Measurements from ENCODE around the gene FBP1.
"Not testable (repeated sequence)": the region's sequence is repeated elsewhere in the genome, so short reads cannot be mapped to it uniquely, and the experiment has no call there.

FBP1 gene

DNA sequence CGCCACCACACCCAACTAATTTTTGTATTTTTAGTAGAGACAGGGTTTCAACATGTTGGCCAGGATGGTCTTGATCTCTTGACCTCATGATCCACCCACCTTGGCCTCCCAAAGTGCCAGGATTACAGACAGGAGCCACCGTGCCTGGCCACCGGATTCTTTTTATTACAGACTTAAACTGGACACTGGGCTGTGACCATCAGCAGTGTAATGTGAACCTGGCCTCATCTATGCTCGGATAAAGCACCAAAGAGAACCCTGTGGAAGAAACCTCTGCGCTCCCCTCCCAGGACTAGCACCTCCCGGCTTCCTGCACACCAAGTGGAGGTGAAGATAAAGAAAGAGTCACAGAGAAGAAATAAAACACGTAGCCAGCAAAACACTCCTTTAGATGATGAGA is 46.6 kb downstream of the FBP1 start:
- H3K27me3 Mint-ChIP-seq: peaks cover 0 to 17% of the 10 kb centered on the region in 2 donors
- not testable (repeated sequence) for H3K27ac Mint-ChIP-seq; H3K9me3 Mint-ChIP-seq; H3K4me1 Mint-ChIP-seq; ATAC-seq (replicated peaks); H3K4me3 Mint-ChIP-seq; DNase-seq; H3K36me3 Mint-ChIP-seq

DNA sequence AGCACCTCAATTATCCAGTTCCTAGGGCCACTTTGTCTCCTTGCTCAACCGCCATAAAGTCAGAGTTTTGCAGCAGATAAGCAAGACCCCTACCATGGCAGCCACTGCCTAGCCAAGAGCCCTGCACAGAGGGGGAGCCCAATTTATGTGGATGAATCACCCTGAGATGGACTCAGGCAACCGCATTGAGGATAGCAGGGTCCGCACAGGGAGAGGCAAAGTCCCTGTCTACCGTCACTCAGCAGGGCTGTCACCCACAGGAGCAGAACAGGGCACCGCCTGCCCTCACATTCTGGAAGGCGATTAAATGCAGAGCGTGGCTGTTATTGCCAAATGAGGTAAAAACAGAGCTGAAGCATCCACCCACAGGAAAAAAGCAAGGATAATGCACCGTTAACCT is 47.4 kb downstream of the FBP1 start:
- Mint-ChIP-seq H3K27ac (no peak overlapping the region), H3K4me1 (no peaks in the 10 kb centered on the region), H3K9me3 (peaks cover 0 to 2% of the 10 kb centered on the region in 2 donors), H3K27me3 (peaks cover 0 to 17% of the 10 kb centered on the region in 2 donors), H3K4me3 (no peak overlapping the region), H3K36me3 (no peaks in the 10 kb centered on the region)
- no peak for DNase-seq
- no peak for ATAC-seq (replicated peaks)

DNA sequence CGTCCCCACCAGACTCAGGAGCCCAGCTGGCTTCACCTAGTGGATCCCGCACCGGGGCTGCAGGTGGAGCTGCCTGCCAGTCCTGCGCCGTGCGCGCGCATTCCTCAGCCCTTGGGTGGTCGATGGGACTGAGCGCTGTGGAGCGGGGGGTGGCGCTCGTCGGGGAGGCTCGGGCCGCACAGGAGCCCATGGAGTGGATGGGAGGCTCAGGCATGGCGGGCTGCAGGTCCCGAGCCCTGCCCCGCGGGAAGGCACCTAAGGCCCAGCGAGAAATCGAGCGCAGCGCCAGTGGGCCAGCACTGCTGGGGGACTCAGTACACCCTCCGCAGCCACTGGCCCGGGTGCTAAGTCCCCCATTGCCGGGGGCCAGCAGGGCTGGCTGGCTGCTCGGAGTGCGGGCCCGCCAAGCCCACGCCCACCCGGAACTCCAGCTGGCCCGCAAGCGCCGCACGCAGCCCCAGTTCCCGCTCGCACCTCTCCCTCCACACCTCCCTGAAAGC is 48.2 kb downstream of the FBP1 start:
- H3K27me3 Mint-ChIP-seq: peaks cover 0 to 17% of the 10 kb centered on the region in 2 donors
- not testable (repeated sequence) for H3K9me3 Mint-ChIP-seq; H3K4me1 Mint-ChIP-seq; H3K27ac Mint-ChIP-seq; DNase-seq; H3K4me3 Mint-ChIP-seq; H3K36me3 Mint-ChIP-seq; ATAC-seq (replicated peaks)

DNA sequence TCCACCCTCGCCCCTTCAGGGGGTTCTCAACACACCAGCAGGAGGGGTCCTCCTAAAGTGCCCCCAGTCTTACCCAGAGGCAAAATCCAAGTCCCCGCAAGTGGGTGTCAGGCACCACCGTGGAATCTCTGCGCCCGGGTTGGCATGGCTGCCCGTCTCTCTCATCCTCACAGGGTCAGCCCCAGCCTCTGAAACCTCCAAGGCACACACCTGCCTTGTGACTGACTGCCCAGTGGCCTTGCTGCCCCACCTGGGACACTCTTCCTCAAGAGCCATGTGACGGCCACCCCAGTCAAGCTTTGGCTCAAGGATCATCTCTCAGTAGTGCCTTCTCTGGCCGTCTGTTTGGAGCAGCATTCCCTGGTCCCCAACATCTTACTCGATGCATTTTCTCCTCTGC is 50.6 kb downstream of the FBP1 start:
- Mint-ChIP-seq H3K9me3 (peaks cover 0 to 2% of the 10 kb centered on the region in 2 donors), H3K4me1 (peaks cover 0 to 2% of the 10 kb centered on the region in 2 donors), H3K36me3 (no peaks in the 10 kb centered on the region), H3K4me3 (no peak overlapping the region), H3K27ac (no peak overlapping the region), H3K27me3 (peaks cover 9 to 16% of the 10 kb centered on the region in 2 donors)
- no peak for ATAC-seq (replicated peaks)
- DNase-seq: no peak

DNA sequence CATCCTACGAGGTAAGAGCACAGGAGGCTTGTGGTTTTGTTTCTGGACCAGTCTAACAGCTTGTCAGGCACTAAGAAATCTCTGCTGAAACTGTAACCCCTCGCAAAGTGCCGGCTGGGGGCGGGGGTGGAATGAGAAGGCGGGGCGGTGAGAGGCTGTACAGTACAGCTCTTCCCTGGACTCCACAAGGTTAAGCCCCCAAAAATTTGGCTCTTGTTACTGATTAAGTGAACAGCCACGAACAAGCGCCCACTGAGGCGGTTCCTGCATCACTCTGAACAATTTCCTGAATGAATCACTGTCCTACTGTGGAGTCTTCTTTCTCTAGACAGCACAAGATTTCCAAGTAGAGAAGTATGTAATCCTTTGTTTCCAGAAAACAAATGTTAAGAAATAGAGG is 52.5 kb downstream of the FBP1 start:
- no peak overlapping the region for H3K4me3 Mint-ChIP-seq
- no peak overlapping the region for H3K27ac Mint-ChIP-seq
- H3K36me3 Mint-ChIP-seq: no peaks in the 10 kb centered on the region
- H3K27me3 Mint-ChIP-seq: peaks cover 9 to 16% of the 10 kb centered on the region in 2 donors
- peaks cover 0 to 2% of the 10 kb centered on the region in 2 donors for H3K4me1 Mint-ChIP-seq
- H3K9me3 Mint-ChIP-seq: peaks cover 0 to 2% of the 10 kb centered on the region in 2 donors
- no peak for ATAC-seq (replicated peaks)
- DNase-seq: no peak

DNA sequence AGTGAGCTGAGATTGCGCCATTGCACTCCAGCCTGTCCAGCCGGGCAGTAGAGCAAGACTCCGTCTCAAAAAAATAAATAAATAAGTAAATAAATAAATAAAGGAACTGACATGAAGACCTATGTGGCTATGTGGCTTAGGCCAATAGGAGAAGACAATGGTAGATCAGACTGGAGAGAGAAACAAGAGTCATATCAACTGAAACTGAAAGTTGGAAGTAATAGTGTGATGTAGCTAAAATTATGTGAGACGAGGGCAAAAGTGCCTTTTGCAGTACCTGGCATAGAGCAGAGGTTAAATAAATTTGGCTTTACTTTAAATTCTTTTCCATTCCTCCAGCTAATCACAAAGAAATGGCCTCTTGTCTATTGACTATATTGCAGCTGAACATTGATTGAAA is 53.0 kb downstream of the FBP1 start:
- Mint-ChIP-seq H3K27ac (no peak overlapping the region), H3K9me3 (peaks cover 0 to 2% of the 10 kb centered on the region in 2 donors), H3K4me3 (no peak overlapping the region), H3K36me3 (no peaks in the 10 kb centered on the region), H3K4me1 (peaks cover 0 to 2% of the 10 kb centered on the region in 2 donors), H3K27me3 (peaks cover 9 to 16% of the 10 kb centered on the region in 2 donors)
- peak; percentile 33 to 51 for ATAC-seq (replicated peaks)
- DNase-seq: no peak

DNA sequence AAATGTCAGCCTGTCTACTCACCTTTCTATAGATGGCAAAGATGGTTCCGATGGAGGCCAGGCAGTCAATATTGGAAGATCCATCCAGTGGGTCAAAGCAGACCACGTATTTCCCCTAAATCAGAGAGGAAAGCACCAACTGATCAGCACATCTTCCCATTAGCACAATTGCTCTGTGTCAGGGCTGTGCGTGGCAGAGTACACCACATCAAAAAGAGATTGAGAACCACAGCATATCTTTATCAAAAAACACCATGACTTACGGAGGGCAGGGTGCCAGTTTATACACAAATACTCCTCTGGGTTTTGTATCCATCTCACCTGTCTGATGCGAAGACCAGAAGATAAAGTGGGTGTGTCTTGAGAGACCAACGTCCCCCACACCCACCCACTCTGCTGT is 54.8 kb downstream of the FBP1 start:
- DNase-seq (no peak), ATAC-seq (replicated peaks) (no peak)
- Mint-ChIP-seq H3K27ac (no peak overlapping the region), H3K4me1 (peaks cover 0 to 2% of the 10 kb centered on the region in 2 donors), H3K4me3 (no peak overlapping the region), H3K36me3 (no peaks in the 10 kb centered on the region), H3K9me3 (no peaks in the 10 kb centered on the region), H3K27me3 (peaks cover 9 to 16% of the 10 kb centered on the region in 2 donors)

DNA sequence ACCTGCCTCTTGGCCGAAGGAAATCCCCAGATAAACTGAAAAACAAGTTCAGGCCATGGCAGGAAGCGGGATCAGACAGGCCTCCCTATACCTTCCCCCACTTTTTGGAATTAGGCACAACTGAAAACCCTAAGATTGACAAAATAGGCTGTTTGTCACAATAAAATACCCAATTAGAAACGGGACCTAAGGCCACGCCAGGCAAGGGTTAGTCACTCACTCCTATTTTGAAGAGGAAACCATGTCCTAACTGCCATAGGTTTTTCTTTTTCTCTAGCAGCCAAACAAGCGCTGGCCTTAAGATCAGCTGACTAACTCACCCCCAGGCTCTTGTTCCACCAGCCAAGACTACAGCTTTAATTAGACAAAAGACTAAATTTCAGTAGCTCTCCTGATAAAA is 57.6 kb downstream of the FBP1 start:
- Mint-ChIP-seq H3K4me3 (no peak overlapping the region), H3K27me3 (peaks cover 7 to 9% of the 10 kb centered on the region in 2 donors), H3K36me3 (no peaks in the 10 kb centered on the region), H3K9me3 (no peaks in the 10 kb centered on the region), H3K4me1 (peaks cover 2 to 5% of the 10 kb centered on the region in 2 donors), H3K27ac (no peak overlapping the region)
- ATAC-seq (replicated peaks): no peak
- DNase-seq: no peak

DNA sequence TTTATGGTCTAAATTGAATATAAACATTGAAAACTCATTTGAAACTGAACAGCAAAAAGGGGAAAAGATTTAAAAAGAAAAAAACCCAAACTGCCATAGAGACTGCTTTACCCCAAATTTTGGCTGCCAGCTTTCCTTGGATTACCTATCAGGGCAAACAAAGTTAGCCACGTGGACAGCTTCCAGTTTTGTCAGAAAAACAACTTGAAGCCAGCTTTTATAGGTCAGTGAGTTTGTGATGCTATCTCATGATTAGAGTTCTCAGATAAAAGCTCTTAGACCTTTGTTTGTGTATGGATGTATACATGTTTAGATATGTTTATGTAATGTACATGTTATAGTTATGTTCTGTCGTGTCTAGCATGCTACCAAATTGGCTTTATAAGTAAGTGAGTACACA is 61.7 kb downstream of the FBP1 start:
- no peaks in the 10 kb centered on the region for H3K36me3 Mint-ChIP-seq
- ATAC-seq (replicated peaks) (no peak), DNase-seq (no peak)
- peaks cover 0 to 10% of the 10 kb centered on the region in 2 donors for H3K4me1 Mint-ChIP-seq
- no peaks in the 10 kb centered on the region for H3K9me3 Mint-ChIP-seq
- H3K4me3 Mint-ChIP-seq: no peak overlapping the region
- H3K27ac Mint-ChIP-seq: no peak overlapping the region
- peaks cover 0 to 21% of the 10 kb centered on the region in 2 donors for H3K27me3 Mint-ChIP-seq

DNA sequence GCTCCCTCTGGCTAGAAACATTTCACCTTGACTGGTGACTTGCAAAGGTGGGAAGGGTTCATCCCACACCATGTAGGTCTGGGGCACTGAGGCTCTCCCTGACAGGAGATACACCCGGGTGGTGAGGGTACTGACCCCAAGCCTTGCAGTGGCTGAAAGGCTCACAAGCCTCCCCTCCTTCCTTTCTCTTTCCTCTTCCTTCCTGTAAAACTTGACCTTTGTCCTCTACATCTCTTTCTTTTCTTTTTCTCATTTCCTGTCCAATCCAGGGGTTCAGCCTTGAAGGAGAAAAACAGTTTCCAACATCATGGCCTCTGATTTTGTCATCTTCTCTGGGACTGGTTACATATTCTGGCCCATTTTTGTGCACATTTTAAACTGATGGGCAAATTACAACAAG is 62.3 kb downstream of the FBP1 start:
- Mint-ChIP-seq H3K27ac (no peak overlapping the region), H3K36me3 (no peaks in the 10 kb centered on the region), H3K27me3 (peaks cover 5 to 26% of the 10 kb centered on the region in 2 donors), H3K4me1 (peaks cover 0 to 10% of the 10 kb centered on the region in 2 donors), H3K9me3 (no peaks in the 10 kb centered on the region), H3K4me3 (no peak overlapping the region)
- no peak for ATAC-seq (replicated peaks)
- no peak for DNase-seq

DNA sequence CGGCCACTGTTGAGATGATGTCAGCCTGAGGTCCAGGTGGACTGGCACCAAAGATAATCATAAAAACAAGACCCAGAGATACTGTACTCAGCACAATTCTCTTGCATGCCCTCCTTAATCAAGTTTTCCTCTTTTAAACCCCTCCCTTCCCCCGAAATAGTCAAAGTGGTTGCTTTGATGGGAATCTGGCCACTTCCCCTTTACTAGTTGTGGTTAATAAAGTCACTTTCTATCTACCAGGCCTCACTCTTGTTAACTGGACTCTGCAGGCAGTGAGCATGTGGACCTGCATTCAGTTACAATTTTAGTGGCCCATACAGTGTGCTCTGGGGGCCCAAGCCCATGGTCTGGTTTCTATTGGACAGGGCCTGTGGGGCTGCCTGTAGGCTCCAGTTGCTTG is 63.2 kb downstream of the FBP1 start:
- Mint-ChIP-seq H3K9me3 (no peaks in the 10 kb centered on the region), H3K27ac (no peak overlapping the region), H3K4me1 (peaks cover 0 to 10% of the 10 kb centered on the region in 2 donors), H3K36me3 (no peaks in the 10 kb centered on the region), H3K27me3 (peaks cover 10 to 31% of the 10 kb centered on the region in 2 donors), H3K4me3 (no peak overlapping the region)
- ATAC-seq (replicated peaks) (peak in 1 of 2 donors; percentile 23), DNase-seq (no peak)

DNA sequence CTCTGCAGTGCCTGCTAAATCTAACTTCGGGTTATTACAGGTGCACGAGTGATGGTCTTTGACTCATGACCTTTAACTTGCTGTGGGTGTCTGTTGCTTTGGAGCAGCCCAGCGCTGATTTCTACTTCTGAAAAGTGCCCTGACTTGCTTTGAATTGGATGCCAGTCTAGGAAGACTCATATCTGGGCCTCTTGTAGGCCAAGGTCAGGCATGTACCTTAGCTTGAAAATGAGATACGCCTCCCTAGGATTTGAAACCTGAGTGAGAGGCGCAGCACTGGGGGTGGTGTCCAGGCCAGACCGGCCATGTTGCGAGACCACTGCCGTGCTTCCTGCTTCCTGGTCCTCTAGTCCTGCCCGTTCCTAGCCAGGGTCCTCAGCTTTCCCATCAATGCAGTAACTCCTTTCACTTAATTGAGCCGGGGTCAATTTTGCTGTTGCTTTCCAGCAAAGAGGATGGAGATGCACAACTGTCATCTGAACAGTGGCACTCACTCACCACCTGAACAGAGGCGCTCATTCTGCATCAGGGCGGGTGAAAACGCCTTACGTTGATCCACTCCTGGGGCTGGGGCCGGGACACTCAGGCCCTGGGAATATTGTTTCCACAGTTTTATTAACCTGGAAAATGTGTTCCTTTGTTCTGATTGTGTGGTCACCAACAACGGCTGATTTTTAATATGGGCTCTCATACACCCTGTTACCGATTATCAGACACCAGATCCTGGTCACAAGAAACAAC is 70.2 kb downstream of the FBP1 start:
- no peak overlapping the region for H3K27ac Mint-ChIP-seq
- ATAC-seq (replicated peaks) (no peak), DNase-seq (no peak)
- H3K27me3 Mint-ChIP-seq: peaks cover 11 to 18% of the 10 kb centered on the region in 2 donors
- no peak overlapping the region for H3K4me3 Mint-ChIP-seq
- no peaks in the 10 kb centered on the region for H3K36me3 Mint-ChIP-seq
- H3K9me3 Mint-ChIP-seq: peaks cover 0 to 1% of the 10 kb centered on the region in 2 donors
- H3K4me1 Mint-ChIP-seq: no peaks in the 10 kb centered on the region

DNA sequence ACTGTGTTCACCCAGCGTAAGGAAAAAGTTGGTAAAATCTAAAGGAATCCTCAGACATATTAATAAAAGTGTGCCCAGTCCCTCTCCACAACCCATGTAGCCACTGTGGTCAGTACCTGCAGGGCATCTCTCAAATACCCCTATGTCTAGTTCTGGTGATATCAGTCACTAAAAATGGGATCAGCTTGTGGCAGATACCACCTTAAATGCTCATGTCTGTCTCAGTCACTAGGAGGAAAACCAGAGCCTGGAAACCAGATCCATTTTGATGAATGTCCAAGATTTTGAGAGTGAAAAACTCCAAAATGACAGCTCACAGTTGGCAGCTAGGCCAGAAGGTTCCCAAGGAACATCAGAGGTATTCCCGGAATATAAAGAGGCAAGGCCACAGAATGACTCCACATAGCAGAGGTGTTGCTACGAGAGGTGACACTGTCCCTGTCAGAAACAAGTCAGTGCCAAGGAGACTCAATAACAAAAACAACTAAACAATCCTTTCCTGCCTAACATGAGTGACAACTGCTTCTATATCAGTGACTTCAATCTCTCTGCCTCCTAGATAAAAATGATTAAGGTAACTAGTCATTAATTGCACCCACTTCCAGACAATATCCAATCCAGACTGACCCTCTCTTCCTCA is 70.9 kb downstream of the FBP1 start:
- DNase-seq (no peak), ATAC-seq (replicated peaks) (no peak)
- H3K4me1 Mint-ChIP-seq: no peaks in the 10 kb centered on the region
- no peaks in the 10 kb centered on the region for H3K36me3 Mint-ChIP-seq
- H3K4me3 Mint-ChIP-seq: no peak overlapping the region
- peaks cover 16 to 17% of the 10 kb centered on the region in 2 donors for H3K27me3 Mint-ChIP-seq
- H3K9me3 Mint-ChIP-seq: peaks cover 0 to 4% of the 10 kb centered on the region in 2 donors
- H3K27ac Mint-ChIP-seq: no peak overlapping the region

DNA sequence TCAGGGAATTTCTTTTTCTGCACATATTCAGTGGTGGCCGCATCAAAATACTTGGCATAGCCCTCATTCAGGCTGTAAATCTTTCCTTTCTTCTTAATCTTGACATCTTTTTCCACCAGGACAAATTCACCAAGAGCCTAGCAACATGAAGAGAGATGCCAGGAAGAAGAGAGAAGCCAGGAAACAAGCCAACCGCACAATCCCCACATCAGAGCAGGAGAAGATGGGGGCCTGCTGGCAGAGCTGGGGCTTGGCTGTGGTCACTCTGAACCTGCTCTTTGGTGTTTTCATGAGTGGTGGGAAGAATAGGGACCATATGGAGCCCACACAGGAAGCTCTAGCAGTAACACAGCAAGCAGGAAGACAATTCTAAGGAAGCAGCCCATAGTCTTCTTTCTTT is 72.0 kb downstream of the FBP1 start:
- no peak overlapping the region for H3K4me3 Mint-ChIP-seq
- H3K36me3 Mint-ChIP-seq: no peaks in the 10 kb centered on the region
- no peaks in the 10 kb centered on the region for H3K4me1 Mint-ChIP-seq
- no peak overlapping the region for H3K27ac Mint-ChIP-seq
- DNase-seq (no peak), ATAC-seq (replicated peaks) (no peak)
- peaks cover 15 to 17% of the 10 kb centered on the region in 2 donors for H3K27me3 Mint-ChIP-seq
- H3K9me3 Mint-ChIP-seq: peaks cover 0 to 4% of the 10 kb centered on the region in 2 donors

DNA sequence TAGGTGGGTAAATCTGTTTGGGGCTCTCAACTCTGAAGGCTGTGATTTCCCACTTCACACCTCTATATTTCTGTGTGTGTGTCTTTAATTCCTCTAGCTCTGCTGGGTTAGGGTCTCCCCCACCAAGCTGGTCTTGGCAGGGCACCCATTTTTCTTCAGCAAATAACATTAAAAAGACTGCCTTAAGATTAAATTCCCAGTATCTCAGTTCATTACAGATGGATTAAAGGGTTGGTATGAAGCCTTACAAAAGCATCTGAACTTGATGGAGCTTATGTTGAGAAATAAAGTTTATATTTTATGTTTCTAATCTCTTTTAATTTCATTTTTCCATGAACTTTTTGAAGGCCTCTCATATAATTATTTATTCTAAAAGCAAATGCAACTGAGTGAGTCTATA is 72.8 kb downstream of the FBP1 start:
- H3K4me1 Mint-ChIP-seq: no peaks in the 10 kb centered on the region
- no peak for DNase-seq
- H3K4me3 Mint-ChIP-seq: no peak overlapping the region
- H3K36me3 Mint-ChIP-seq: no peaks in the 10 kb centered on the region
- H3K27ac Mint-ChIP-seq: no peak overlapping the region
- H3K9me3 Mint-ChIP-seq: peaks cover 0 to 4% of the 10 kb centered on the region in 2 donors
- peaks cover 8 to 12% of the 10 kb centered on the region in 2 donors for H3K27me3 Mint-ChIP-seq
- ATAC-seq (replicated peaks): no peak

Measured in stimulated activated naive B cell treated with anti-CD40 and anti-IgM and Interleukin-4, amounts not matched to agents 10 μg/mL and 1 μg/mL and 100 μg/mL, for 72 hours (primary cell).